Stimulated activated naive CD4-positive, alpha-beta T cell treated with Interleukin-2 at 50 U/mL for 16 hours (primary cell): ENCODE measurements around the gene GNG14.
"Not testable (repeated sequence)": the region's sequence is repeated elsewhere in the genome, so short reads cannot be mapped to it uniquely, and the experiment has no call there.

Experiments used
- DNase-seq: peaks from one replicate; lab custom pipeline; 2025; lab: John Stamatoyannopoulos, UW

GNG14 gene

GRCh38 chr19:12696366-12697335 lies 8.9 kb downstream of the GNG14 start, which contains the start of gene FBXW9:
FBXW9 (minus strand) TSS chr19:12696631; CDS start chr19:12696581, 50 bp downstream.
- DNase-seq, result peak; percentile 95

- not testable (repeated sequence) for DNase-seq
Measured at GRCh38 chr19:12697425-12697824, 9.6 kb downstream of the GNG14 start.

GRCh38 chr19:12698138-12698537 lies 10.3 kb downstream of the GNG14 start:
- DNase-seq, result no peak

GRCh38 chr19:12701596-12702282 lies 13.9 kb downstream of the GNG14 start:
- no peak for DNase-seq

GRCh38 chr19:12703046-12703445 lies 15.2 kb downstream of the GNG14 start:
- DNase-seq, result no peak

- DNase-seq, result no peak
Measured at GRCh38 chr19:12705169-12705568, 17.4 kb downstream of the GNG14 start.

GRCh38 chr19:12705654-12706331 lies 18.0 kb downstream of the GNG14 start:
- no peak for DNase-seq

GRCh38 chr19:12706332-12706718 lies 18.5 kb downstream of the GNG14 start:
- no peak for DNase-seq

- no peak for DNase-seq
Measured at GRCh38 chr19:12708641-12709040, 20.8 kb downstream of the GNG14 start.

GRCh38 chr19:12711187-12711586 lies 23.4 kb downstream of the GNG14 start:
- no peak for DNase-seq

GRCh38 chr19:12712077-12712476 lies 24.3 kb downstream of the GNG14 start:
- DNase-seq, result not testable (repeated sequence)

GRCh38 chr19:12713304-12713703 lies 25.5 kb downstream of the GNG14 start:
- DNase-seq, result not testable (repeated sequence)

- DNase-seq, result no peak
Measured at GRCh38 chr19:12715102-12715501, 27.3 kb downstream of the GNG14 start.

GRCh38 chr19:12715929-12716328 lies 28.1 kb downstream of the GNG14 start:
- DNase-seq, result no peak

GRCh38 chr19:12720296-12720695 lies 32.5 kb downstream of the GNG14 start:
- no peak for DNase-seq

- no peak for DNase-seq
Measured at GRCh38 chr19:12720851-12721655, 33.3 kb downstream of the GNG14 start.

- DNase-seq, result peak; percentile 39
Measured at GRCh38 chr19:12721656-12722565, 34.1 kb downstream of the GNG14 start.

GRCh38 chr19:12722566-12723380 lies 35.0 kb downstream of the GNG14 start:
- peak; percentile 95 for DNase-seq

- no peak for DNase-seq
Measured at GRCh38 chr19:12723381-12723640, 35.5 kb downstream of the GNG14 start.
